ENCODE results near the gene CLSTN2.

DNA sequence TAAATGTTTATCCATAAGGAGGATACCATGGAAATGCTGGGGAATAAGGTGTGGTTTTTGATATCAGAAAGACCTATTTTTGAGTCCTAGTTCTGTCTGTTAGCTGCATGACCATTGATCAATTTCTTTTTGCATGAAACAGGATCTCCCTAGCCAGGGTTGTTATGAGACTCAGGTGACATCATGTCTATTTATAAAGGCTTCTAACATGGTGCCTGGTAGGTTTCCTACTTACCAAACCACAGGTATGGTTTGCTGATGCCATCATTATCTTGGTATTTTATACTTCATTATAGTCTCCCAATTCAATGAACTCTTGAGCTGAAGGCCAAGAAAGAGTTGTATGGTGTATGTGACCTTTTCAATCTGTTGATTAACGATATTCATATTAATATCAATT, 144.0 kb downstream of the CLSTN2 start:
- TF ChIP-seq, protein P1, sequence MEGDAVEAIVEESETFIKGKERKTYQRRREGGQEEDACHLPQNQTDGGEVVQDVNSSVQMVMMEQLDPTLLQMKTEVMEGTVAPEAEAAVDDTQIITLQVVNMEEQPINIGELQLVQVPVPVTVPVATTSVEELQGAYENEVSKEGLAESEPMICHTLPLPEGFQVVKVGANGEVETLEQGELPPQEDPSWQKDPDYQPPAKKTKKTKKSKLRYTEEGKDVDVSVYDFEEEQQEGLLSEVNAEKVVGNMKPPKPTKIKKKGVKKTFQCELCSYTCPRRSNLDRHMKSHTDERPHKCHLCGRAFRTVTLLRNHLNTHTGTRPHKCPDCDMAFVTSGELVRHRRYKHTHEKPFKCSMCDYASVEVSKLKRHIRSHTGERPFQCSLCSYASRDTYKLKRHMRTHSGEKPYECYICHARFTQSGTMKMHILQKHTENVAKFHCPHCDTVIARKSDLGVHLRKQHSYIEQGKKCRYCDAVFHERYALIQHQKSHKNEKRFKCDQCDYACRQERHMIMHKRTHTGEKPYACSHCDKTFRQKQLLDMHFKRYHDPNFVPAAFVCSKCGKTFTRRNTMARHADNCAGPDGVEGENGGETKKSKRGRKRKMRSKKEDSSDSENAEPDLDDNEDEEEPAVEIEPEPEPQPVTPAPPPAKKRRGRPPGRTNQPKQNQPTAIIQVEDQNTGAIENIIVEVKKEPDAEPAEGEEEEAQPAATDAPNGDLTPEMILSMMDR (IDR thresholded peaks at IDR 0.05) = no peak
- TF ChIP-seq POLR2A (IDR thresholded peaks at IDR 0.05) = no peak

Data from prostate gland (tissue), 2 donors.